Stimulated activated CD4-positive, alpha-beta T cell treated with anti-CD3 and anti-CD28 coated beads, Interleukin-4, amount 100 ng/mL, for 1 hour (primary cell): ENCODE measurements around the gene RAB8A.
"Not testable (repeated sequence)": the region's sequence is repeated elsewhere in the genome, so short reads cannot be mapped to it uniquely, and the experiment has no call there.

ENCODE experiments used
- DNase-seq: peaks from one replicate; pipeline ENCODE4 v3.0.0-alpha.2; 2020

Gene RAB8A

GRCh38 chr19:16143399-16144215, 31.9 kb downstream of the RAB8A start, which contains the start of gene HSH2D:
Gene HSH2D (plus strand): TSS chr19:16143685. CDS start chr19:16148751, 5,066 bp downstream.
- DNase-seq: peak; percentile 72

DNA sequence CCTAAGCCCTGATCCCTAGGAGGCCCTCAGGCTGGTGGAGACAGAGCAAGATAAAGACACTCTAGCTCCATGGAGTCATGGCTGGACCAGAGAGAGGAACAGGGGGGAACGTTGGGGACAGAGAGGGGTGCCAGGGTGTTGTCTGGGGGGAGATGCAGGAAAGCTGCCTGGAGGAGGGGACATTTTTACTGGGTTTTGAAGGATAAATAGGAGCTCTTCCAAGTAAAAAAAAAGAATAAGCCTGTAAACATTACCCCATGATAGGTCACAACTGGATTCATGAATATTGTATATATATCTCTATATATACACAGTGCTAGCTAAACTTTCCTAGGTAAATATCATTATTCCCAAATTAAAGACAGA, 32.5 kb downstream of the RAB8A start:
- DNase-seq: no peak

DNA sequence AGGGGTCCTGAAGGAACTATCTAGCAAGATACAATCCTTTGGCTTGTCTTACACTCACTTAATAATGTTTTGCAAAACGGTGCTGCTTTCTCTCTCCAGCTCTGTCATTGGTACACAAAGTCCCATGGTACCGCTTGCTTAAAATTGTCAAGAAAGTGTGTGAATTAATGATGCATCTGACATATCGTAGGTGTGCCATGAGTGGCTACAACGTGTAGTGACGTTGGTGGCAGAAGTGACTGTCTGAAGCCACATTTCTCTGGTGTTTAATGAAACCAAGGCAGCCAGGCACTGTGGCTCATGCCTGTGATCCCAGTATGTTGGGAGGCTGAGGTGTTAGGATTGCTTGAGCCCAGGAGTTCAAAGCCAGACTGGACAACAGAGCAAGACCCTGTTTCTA, 34.4 kb downstream of the RAB8A start:
- no peak for DNase-seq

- DNase-seq: no peak
Measured at GRCh38 chr19:16148443-16149229, 36.9 kb downstream of the RAB8A start.

DNA sequence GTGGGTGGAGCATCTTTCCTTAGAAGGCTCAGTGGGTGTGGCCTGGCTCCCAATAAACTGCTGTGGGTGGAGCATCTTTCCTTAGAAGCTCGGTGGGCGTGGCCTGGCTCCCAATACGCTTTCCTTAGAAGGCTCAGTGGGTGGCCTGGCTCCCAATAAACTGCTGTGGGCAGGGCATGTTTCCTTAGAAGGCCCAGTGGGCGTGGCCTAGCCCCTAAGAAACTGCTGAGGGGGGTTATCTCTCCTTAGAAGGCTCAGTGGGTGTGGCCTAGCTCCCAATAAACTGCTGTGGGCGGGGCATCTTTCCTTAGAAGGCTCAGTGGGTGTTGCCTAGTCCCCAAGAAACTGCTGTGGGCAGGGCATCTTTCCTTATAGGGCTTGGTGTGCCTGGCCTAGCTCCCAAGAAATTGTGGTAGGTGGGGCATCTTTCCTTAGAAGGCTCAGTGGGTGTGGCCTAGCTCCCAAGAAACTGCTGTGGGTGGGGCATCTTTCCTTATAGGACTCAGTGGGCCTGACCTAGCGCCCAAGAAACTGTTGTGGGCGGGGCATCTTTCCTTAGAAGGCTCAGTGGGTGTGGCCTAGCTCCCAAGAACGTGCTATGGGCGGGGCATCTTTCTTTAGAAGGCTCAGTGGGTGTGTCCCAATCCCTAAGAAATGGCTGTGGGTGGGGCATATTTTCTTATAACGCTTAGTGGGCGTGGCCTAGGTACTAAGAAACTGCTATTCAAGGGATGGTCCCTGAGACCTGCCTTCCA, 42.1 kb downstream of the RAB8A start:
- no peak for DNase-seq

GRCh38 chr19:16154557-16154956, 42.9 kb downstream of the RAB8A start:
- DNase-seq: no peak

- no peak for DNase-seq
Measured at GRCh38 chr19:16155128-16155527, 43.4 kb downstream of the RAB8A start.

DNA sequence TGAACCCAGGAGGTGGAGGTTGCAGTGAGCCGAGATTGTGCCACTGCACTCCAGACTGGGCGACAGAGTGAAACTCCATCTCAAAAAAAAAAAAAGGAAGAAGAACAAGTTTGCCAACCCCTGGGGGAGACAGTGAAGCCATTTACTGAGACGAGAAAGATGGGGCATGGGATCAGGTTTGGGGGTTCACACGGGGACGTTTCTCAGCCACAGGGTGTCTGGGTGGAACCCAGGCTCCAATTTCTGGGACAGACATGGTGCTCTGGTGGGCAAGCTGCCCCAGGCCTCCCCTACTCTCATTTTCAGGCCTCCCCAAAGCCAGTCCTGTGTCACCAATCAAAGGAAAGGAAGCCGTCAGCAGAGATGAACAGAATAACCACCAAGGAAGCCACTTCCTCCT, 45.2 kb downstream of the RAB8A start:
- no peak for DNase-seq

DNA sequence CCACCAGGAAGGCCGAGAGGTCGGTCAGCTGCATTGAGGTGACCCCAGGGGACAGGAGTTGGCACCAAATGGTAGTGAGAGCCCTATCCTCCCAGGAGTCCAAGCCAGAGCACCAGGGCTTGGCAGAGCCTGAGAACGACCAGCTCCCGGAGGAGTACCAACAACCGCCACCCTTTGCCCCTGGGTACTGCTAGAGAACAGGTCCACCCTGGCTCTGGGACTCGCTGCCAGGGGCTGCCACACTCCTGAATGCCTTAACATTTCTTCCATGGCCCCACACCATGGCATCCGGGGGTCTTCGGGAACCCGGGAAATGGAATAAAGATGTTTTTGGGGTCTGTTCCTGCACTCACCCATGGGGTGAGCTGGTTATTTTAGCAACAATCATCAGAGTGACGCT, 45.9 kb downstream of the RAB8A start:
- DNase-seq: no peak

DNA sequence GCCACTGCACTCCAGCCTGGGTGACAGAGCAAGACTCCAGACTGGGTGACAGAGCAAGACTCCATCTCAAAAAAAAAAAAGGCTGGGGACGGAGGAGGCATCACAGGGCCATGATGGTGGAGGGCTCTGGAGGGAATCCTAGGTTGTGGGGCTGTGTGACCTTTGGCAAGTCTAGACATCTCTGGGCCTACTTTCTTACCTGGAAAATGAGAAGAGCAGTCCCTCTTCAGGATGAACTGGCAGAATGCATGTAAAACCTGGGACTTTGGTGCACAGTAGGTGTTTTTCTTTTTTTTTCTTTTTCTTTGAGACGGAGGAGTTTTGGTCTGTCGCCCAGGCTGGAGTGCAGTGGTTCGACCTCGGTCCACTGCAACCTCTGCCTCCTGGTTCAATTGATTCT, 48.0 kb downstream of the RAB8A start:
- DNase-seq: no peak

GRCh38 chr19:16160445-16160942, 48.8 kb downstream of the RAB8A start:
- no peak for DNase-seq

DNA sequence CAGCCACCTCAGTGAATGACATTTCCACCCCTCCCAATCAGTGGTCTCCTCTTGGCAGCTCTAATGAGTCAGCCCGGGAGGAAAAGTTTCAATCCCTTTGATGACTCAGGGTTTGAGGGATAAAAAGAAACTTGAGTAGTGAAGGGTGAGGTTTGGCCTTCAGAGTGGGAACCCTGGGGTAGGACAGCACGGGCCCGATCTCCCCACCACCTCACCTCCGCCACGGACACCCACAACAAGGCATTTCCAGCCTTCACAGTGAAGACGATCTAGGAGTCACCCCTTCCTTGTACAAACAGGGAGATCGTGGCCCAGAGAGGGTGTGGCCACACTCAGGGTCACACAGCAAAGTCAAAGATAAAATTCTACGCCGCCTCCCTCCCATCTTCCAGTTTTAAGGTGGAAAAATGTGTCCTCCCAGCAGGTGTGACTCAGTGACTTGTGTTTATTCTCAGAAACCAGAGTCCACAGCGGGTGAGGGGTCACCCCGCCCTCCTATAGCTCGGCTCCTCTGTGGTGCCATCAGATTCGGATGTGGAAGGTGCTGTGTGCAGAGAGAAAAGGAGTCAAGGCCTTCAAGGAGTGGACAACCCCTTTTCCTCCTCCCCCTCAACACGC, 49.4 kb downstream of the RAB8A start:
- DNase-seq: no peak

GRCh38 chr19:16161840-16162239, 50.2 kb downstream of the RAB8A start:
- DNase-seq: no peak

- DNase-seq: no peak
Measured at GRCh38 chr19:16164222-16164890, 52.7 kb downstream of the RAB8A start.

GRCh38 chr19:16166417-16166816, 54.7 kb downstream of the RAB8A start:
- DNase-seq: no peak

DNA sequence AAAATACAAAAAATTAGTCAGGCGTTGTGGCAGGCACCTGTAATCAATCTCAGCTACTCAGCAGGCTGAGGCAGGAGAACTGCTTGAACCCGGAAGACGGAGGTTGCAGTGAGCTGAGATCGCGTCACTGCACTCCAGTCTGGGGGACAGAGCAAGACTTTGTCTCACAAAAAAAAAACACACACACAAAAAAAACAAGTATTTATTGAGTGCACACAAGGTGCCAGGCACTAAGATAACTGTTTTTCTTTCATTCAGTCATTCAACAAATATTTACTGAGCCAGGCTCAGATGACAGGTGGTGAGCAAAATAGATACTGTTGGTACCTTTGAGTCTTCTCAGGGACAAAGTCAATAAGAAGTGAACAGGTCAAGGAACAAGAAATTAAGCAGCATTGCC, 55.4 kb downstream of the RAB8A start:
- no peak for DNase-seq

DNA sequence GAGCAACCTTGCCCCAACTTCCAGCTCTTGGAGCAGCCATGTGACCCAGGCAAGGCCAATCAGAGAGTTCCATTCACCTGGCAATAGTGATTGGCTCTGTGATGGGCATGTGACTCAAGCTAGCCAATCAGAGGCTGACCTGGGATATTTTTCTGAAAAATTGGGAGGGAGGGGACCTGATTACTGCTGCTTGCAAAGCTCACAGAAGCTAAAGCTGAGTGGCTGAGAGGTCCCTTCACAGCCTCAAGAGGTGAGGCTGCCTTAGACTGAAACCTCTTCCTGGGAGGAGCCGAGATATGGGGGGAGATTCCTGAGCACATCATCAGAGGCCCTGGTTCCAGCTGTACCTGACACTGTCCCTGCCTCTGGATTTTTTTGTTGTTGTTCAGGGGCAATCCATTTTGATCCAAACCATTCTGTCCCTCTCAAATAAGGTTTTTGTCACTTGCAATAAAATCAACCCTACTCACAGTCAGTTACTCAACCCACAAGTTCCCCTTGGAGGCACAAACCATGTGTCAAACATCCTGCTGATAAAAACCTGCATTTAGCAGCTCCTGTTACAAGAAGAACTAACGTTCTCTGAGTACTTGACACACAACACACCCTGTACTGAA, 56.9 kb downstream of the RAB8A start:
- no peak for DNase-seq

DNA sequence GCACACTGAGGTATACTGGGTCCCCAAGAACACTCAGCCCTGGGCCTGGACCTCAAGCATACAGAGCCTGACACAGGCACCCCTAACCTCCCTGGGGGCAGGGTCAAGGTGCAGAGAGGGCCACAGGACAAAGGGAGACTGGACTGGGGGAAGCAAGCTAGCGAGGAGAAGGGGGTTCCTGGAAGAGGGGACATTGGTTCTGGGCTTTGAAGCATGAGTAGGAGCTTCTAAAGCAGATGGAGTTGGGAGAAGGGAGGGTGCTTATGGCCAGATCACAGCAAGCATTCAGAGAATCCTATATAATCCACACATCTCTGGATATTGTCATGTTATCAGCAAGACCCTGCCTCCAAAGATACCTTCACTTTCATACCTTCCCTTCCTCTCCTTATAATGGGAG, 58.4 kb downstream of the RAB8A start:
- DNase-seq: no peak

GRCh38 chr19:16175954-16176353, 64.3 kb downstream of the RAB8A start:
- no peak for DNase-seq

DNA sequence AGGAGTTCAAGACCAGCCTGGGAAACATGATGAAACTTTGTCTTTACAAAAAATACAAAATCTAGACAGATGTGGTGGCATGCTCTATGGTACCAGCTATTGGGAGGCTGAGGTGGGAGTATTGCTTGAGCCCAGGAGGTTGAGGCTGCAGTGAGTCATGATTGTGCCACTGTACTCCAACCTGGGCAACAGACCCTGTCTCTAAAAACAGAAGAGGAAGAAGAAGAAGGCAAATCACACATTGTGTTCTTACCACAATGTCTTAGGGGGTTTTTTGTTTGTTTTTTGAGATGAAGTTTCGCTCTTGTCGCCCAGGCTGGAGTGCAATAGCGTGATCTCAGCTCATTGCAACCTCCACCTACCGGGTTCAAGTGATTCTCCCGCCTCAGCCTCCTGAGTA, 67.2 kb downstream of the RAB8A start:
- not testable (repeated sequence) for DNase-seq

DNA sequence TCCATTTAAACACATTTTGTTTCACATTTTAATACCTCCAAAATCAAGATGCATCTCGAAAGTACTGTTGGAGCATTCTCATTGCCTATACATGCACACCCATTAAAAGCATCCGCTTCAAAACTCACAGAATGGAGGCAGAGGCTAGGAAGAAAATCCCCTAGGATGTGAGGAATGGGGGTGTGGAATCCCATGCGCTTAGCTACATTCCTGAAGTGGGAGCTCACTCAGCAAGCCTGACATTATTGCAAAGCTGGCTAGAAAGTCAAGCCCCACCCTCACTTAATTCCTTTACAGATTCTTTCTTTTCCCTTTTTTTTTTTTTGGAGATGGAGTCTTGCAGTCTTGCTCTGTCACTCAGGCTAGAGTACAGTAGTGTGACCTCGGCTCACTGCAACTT, 68.9 kb downstream of the RAB8A start:
- no peak for DNase-seq
